GM19463 (cell line): ENCODE measurements around the gene NFE2L2.
"Not testable (repeated sequence)": the region's sequence is repeated elsewhere in the genome, so short reads cannot be mapped to it uniquely, and the experiment has no call there.

Experiments
- ATAC-seq: cut with Tn5 transposase; IDR thresholded peaks from one replicate; pipeline ENCODE4 v1.9.1; 2021; ENCODE audit warnings: mild to moderate bottlenecking, moderate library complexity; ENCODE audit not compliant: unreplicated experiment

The NFE2L2 gene

GRCh38 chr2:177281400-177282180 lies 17.1 kb upstream of the NFE2L2 start:
- ATAC-seq = peak; percentile 44

- no peak for ATAC-seq
Observed at GRCh38 chr2:177279847-177280246, 15.3 kb upstream of the NFE2L2 start.

GRCh38 chr2:177275743-177276055 lies 11.2 kb upstream of the NFE2L2 start:
- ATAC-seq = no peak

GRCh38 chr2:177275040-177275742 lies 10.7 kb upstream of the NFE2L2 start:
- no peak for ATAC-seq

DNA sequence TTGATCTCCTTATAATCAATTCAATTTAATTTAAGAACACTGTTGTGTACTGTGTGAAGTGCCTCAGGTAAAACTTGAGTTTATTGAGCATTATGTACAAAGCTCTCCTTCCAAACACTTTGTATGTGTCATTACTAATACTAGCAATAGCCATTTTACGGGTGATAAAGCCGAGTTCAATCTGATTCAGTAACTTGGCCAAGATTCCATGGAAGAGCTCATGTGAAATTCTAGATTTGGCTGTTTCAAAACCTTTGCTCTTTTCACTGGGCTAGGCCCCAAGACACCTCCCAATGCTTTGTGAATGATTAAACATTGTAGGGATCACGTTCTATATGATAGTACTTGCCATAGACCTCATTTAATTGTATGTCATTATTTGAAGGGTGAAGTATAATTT lies 8.9 kb upstream of the NFE2L2 start:
- no peak for ATAC-seq

DNA sequence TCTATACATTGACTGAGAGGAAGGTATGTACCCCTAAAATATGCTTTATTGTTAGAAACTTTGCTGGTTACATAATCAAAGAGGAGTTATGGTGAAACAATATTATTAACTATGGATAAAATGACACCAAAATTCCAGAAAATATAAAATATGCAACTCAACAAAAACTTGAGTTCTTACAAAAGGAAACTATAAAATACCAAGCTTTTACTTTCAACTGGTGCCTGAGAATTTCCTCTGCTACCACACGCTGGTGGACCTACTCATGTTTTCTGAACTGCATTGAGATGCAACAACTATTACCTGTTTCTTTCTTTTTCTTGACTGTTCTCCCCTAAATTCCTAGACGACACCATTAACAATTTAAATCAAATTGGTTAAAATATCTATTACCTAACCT lies 8.2 kb upstream of the NFE2L2 start:
- no peak for ATAC-seq

- no peak for ATAC-seq
Observed at GRCh38 chr2:177271981-177272666, 7.6 kb upstream of the NFE2L2 start.

DNA sequence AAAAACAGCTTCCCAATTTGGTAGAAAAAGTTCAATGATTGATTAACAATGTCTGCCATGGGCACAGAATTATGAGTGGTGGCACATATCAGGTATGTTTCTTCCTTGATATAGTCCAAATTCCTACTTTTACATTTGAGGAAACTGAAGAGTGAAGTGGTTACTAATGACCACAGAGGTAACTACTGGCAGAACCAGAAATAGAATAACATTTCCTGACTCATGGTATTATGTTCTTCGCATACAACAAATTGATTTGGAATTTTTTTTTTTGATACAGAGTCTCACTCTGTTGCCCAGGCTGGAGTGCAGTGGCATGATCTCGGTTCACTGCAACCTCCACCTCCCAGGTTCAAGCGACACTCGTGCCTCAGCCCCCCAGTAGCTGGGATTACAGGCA lies 6.0 kb upstream of the NFE2L2 start:
- no peak for ATAC-seq

GRCh38 chr2:177268901-177269300 lies 4.4 kb upstream of the NFE2L2 start:
- ATAC-seq = no peak

DNA sequence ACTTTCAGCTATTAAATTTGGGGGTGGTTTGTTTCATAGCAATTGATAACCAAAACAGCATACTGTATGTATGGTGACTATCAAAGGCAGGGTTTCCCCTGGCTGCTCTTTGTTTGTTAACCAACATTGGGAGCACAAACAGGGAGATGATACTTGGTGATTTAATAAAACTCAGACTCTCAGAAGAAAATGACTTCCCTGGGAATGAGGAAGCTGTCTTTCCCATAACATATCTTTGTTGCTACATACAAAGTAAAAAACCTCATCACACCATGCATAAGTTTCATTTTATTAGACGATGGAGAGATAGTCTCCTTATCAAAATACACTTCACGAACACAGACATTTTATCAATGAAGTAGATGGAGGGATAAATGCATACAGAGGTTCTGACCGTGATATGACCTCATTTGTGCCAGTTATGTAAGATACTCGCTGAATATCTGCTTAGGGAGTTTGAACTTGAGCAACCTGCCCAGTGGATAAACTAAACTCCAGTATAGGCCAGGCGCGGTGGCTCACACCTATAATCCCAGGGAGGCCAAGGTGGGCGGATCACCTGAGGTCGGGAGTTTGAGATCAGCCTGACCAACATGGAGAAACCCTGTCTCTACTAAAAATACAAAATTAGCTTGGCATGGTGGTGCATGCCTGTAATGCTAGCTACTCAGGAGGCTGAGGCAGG lies 3.8 kb upstream of the NFE2L2 start:
- ATAC-seq = no peak

DNA sequence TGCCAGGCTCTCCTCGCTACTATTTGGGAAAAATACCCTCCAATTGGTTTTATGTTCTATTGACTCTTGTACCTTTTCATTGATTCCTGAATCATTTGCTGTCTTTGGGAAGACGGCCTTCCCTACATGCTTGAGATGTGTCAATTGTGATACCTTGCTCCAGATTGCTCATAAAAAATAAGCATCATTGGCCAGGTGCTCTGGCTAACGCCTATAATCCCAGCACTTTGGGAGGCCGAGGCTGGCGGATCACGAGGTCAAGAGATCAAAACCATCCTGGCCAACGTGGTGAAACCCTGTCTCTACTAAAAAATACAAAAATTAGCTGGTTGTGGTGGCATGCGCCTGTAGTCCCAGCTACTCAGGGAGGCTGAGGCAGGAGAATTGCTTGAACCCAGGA lies 2.4 kb upstream of the NFE2L2 start:
- not testable (repeated sequence) for ATAC-seq

DNA sequence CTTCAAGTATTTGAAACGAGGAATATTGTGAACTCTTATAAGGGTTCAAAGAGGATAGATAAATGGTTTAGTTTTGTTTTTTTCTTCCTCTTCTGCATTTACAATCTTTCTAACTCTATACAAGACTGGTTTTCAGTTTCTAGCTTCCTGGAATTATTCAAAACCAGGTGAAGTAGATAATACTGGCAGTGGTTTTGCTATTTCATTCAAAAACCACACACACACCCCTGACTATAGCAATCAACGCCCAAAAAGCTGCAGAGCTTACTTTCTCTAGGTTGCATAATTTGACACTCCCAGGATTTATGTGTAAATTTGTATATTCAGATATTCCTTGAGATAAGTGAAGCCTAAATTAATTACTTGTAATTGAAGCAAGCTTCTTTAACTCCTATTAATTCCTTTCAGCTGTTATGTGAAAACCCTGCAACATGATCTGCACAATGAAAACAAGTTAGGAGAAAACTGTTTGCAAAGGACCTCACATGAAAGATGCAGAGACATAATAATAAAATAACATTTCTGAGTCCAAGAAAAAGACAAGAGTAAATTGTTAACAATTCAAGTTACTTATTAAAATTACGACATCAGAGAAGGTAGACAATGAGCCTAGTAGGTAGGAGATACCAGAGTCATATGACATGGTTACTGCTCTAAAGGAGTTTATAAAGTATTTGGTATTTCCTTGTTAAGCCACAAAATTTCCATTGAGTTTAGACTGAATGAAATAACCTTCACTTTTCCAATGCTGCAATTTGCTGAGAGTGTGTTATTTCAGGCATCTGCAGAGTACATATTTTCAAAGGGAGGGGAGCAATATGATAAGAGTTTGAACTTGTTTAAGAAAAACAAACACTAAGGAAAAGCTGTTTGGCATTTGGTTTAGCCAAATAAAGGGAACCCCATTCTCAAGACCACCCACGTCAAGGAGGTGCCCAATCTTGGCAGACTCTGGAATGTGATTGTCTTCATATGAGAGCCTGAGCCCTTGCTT lies 1.6 kb upstream of the NFE2L2 start:
- ATAC-seq = no peak

DNA sequence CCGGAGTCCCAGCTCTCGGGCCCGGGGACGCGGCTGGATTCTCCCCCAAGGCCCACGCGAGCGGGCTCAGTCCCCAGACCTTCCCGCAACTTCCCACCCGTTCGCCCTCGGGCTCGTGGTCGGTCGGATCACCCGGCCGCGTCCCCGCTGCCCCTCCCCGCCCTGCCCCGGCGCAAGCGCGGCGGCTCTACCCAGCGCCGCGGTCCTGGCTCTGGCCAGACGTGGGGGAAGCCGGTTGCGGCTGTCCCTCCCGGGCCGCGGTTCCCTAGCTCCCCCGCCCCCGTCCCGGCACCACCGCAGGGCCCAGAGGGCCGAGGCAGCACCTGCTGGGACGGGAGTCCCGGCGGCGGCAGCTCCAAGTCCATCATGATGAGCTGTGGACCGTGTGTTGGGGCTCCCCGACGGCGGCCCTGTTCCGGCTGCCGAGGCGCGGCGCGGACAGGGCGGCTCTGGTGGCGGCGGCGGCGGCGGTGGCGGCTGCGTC lies 276 bp downstream of the NFE2L2 start:
- peak; percentile 17 for ATAC-seq

DNA sequence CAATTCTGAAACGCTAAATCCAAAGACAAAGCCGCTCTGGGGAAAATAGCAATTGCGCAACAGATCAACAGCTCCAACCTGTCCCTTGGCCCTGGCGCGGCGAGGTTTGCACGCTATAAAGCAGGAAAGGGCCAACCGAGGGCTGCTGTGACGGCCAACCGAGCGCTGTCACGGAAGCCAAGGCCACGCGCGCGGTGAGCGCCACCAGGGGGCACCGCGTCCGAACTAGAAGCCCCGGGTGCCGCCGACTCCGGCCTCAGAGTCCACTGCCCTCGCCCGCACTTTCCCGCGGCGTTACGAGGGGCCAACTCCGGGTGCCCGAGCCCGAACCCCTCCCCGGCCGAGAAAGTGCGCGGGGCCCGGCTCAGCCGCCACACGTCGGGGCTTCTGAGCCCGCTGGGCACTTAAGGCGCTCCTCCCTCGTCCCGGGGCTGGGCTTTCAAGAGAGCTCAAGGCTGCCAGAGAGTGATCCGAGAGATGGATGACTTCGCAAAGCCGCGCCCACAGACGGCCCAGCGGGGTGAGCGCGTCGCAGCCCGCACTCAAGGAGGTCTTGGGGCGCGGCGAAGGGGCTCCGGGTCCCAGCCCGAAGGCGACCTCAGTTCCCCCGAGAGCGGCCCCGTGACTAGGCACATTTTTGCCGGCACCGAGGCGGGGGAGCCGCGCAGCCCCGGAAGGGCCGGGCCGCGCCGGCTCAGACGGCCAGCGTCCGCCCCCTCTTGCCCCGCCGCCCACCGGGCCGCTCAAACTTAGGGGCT lies 897 bp downstream of the NFE2L2 start:
- peak; percentile 47 for ATAC-seq

- ATAC-seq = no peak
Observed at GRCh38 chr2:177262958-177263450, 1.5 kb downstream of the NFE2L2 start.

DNA sequence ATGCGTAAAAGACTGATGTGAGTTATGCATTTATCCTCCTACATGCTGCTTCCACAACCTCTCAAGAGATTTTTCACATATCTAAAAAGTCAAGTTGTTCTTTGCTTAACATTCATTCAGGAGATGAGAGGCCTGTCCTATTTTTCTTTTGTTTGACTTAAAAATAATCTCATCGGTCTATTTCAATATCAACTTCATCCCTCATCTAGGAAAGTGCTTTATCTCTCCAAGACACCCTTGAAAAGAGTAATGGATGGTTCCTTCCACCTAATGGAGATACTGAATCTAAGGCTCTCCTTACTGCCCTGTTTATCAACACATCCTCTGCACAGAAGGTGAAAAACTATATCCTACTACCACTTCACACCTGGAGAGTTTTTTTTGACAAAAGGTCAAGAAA lies 2.4 kb downstream of the NFE2L2 start:
- ATAC-seq = no peak

DNA sequence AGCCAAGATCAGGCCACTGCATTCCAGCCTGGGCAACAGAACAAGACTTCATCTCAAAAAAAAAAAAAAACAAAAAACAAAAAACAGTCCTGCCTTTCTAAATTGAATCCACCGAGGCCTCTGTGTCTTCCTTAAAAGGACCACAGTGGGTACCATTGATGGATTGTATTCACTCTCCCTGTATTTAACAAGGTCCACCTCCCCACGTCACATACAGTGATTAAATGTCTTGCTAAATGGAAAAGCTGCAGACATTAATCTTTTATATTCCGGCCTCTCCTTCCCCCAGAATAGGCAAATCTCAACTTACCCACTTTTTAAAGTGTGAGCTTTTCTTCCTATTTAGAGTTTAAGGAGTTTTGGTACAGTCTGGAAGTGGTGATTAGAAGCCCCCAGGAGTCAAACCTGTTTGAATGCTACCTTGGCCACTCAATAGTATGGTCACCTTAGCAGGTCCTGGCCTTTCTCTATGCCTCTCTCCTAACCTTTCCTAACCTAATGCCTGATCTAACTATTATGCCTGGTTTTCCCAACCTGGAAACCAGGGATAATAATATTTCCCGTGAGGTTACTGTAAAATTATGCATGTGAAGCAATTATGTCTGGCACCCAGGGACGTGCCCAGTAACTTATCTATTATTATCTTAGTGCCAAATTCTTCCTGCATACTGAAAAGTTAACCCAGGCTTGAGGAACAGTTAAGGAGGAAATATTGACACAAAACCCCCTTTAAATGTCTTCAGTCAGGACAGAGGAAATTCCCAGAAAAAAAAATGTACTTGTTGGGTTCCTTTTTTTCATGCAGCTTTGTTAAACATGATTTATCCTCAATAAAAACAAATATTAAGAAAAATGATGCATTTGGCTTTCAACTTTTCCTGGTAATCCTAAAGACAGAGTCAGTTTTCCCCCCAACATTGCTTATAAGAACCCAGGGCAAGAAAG lies 3.1 kb downstream of the NFE2L2 start:
- ATAC-seq = no peak

- ATAC-seq = no peak
Observed at GRCh38 chr2:177260379-177260778, 4.1 kb downstream of the NFE2L2 start.
